ENCODE measurements around the gene CDC42EP2. TPM values are rescaled to one million over a fixed set of nuclear protein-coding genes. Genes with fewer than 3 reads are reported as not detected.
A peak's percentile ranks its signal among the peaks of the same experiment; 100 is the strongest.

Gene CDC42EP2
- total and polyA plus RNA-seq, 12 donors = 1.0 to 18.3 (median 4.9) TPM

DNA sequence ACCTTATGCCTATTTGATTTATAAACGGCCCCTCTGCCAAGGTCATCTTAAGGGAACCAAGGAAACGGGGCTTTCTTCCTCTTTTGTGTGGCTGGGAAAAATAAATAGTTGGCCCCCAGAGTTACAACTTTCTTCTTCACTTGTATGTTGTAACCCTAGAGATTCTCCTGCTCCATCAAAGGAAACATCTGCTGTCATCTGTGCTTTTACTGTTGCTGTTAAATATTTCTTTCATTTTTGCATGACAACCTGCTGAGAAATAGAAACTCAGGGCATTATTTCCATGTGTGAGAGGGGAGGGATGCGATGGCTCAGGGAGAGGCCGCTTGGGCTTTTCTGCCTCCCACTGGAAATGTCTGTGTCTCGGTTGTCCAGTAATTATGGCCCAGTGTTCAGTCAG, 21.8 kb upstream of the CDC42EP2 start:
- Histone ChIP-seq H3K27ac (peak overlapping the region in 4 of 5 donors; percentile 50 to 95 (median 83)), H3K27me3 (no peaks in the 10 kb centered on the region), H3K4me3 (no peak overlapping the region), H3K36me3 (replicated peaks in 1 of 2) (peaks cover 0 to 17% of the 10 kb centered on the region in 2 donors), H3K9me3 (replicated peaks in 1 of 3) (no peaks in the 10 kb centered on the region), H3K4me1 (replicated peaks in 1 of 2) (peaks cover 0 to 35% of the 10 kb centered on the region in 2 donors)
- WGBS, 4 donors = 61 to 72% (median 71%) methylated on average over 5 of the region's 5 CpGs
- TF ChIP-seq, protein P1, sequence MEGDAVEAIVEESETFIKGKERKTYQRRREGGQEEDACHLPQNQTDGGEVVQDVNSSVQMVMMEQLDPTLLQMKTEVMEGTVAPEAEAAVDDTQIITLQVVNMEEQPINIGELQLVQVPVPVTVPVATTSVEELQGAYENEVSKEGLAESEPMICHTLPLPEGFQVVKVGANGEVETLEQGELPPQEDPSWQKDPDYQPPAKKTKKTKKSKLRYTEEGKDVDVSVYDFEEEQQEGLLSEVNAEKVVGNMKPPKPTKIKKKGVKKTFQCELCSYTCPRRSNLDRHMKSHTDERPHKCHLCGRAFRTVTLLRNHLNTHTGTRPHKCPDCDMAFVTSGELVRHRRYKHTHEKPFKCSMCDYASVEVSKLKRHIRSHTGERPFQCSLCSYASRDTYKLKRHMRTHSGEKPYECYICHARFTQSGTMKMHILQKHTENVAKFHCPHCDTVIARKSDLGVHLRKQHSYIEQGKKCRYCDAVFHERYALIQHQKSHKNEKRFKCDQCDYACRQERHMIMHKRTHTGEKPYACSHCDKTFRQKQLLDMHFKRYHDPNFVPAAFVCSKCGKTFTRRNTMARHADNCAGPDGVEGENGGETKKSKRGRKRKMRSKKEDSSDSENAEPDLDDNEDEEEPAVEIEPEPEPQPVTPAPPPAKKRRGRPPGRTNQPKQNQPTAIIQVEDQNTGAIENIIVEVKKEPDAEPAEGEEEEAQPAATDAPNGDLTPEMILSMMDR (IDR thresholded peaks at IDR 0.05) = no peak
- TF ChIP-seq POLR2A (IDR thresholded peaks at IDR 0.05) = no peak
- DNase-seq = no peak
- intact Hi-C loops (cut with DNase I) = no loop called here

DNA sequence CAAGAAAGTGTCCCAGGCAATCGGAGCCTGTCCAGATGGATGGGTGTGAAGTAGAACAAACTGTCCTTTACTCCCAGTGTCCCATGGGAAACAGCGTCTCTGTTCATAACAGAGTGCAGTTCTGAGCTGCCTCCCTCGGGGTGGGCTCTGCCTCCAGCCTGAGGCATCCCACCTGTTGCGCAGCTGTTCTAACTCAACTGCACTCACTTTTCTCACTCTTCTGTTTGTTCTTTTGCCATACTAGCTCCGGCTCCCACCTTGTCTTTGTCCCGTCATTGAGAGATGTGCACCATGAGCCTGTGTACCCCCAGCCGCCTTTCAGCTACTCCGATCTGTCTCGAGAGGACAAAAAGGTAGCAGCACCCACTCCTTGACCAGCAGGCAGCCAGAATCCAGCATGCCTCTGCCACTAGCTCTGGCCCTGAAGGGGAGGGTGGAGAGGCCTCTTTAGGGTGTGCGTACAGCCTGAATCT, 20.7 kb upstream of the CDC42EP2 start:
- 79 to 89% (median 85%) methylated on average over 9 to 10 of the region's 10 CpGs for WGBS, 4 donors
- Histone ChIP-seq H3K36me3 (replicated peaks in 1 of 2) (peaks cover 0 to 17% of the 10 kb centered on the region in 2 donors), H3K9me3 (replicated peaks in 1 of 3) (no peaks in the 10 kb centered on the region), H3K4me3 (no peak overlapping the region), H3K27ac (peak overlapping the region in 3 of 5 donors; percentile 9 to 77 (median 51)), H3K4me1 (replicated peaks in 1 of 2) (peaks cover 0 to 39% of the 10 kb centered on the region in 2 donors), H3K27me3 (no peaks in the 10 kb centered on the region)
- intact Hi-C loops (cut with DNase I) = no loop called here
- peak in 1 of 7 donors; percentile 39 for DNase-seq
- TF ChIP-seq POLR2A (IDR thresholded peaks at IDR 0.05) = no peak
- TF ChIP-seq, protein P1 (IDR thresholded peaks at IDR 0.05) = no peak

DNA sequence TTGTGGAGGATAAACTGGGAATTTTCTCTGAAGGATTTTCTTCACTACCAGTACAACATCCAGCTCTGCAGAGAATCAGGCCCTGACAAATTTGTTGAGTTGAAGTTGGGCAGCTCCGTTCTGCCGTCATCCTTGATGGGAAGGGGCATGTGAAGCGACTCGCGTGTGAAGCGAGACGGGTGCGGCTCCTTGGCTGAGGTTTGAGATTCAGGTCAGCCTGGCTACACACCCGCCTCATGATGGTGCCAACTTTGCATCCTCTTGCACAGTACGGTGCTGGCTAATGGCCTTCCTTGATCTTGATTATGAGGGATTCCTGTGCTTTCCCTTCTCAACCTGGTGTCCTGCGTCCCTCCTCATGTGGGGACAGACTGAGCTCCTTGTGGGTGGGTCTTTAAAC, 19.7 kb upstream of the CDC42EP2 start:
- intact Hi-C loops (cut with DNase I) = no loop called here
- 86 to 97% (median 92%) methylated on average over 10 to 11 of the region's 11 CpGs for WGBS, 4 donors
- Histone ChIP-seq H3K36me3 (replicated peaks in 1 of 2) (peaks cover 0 to 17% of the 10 kb centered on the region in 2 donors), H3K4me3 (no peak overlapping the region), H3K27me3 (no peaks in the 10 kb centered on the region), H3K9me3 (replicated peaks in 1 of 3) (no peaks in the 10 kb centered on the region), H3K27ac (peak overlapping the region in 1 of 5 donors; percentile 77), H3K4me1 (replicated peaks in 1 of 2) (peaks cover 0 to 37% of the 10 kb centered on the region in 2 donors)
- TF ChIP-seq, protein P1 (IDR thresholded peaks at IDR 0.05) = no peak
- no peak for TF ChIP-seq POLR2A (IDR thresholded peaks at IDR 0.05)
- no peak for DNase-seq

DNA sequence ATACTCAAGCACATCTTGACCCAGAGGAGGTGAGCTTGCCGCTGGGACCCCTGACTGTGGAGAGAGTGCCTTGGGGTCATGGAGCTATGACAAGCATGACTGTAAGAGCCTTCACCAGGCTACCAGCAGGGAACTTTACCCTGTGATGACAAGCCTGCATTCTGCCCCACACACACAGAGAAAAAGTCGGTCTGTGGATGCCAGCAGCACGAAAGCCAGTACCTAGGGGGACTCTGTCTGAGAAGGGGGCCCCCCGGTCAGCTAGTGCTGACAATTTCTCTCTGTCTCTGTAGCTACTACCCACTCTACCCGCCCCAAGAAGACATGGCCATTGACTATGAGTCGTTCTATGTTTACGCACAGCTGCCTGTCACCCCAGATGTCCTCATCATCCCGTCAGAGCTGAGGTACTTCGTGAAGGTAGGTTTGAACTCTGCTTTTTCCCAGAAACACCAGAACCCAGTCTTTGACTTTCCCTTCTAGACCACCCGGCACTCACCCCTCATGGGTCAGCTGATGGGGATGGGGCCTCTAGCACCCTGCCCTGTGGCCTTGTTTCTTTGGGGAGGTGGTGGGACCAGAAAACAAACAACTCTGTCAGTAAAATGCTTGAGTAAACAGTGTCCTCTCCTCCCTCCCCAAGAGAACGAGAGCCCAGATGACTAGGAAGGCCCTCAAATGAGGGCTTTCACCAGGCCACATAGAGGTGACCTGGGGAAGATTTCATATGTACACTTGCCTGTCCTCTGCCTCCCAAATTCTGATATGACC, 18.9 kb upstream of the CDC42EP2 start:
- Histone ChIP-seq H3K9me3 (replicated peaks in 1 of 3) (no peaks in the 10 kb centered on the region), H3K27ac (peak overlapping the region in 1 of 5 donors; percentile 77), H3K4me1 (replicated peaks in 1 of 2) (peaks cover 0 to 32% of the 10 kb centered on the region in 2 donors), H3K27me3 (no peaks in the 10 kb centered on the region), H3K4me3 (no peak overlapping the region), H3K36me3 (replicated peaks in 1 of 2) (peaks cover 0 to 17% of the 10 kb centered on the region in 2 donors)
- WGBS, 4 donors = 94 to 97% (median 96%) methylated on average over 11 of the region's 11 CpGs
- TF ChIP-seq POLR2A (IDR thresholded peaks at IDR 0.05) = no peak
- TF ChIP-seq, protein P1 (IDR thresholded peaks at IDR 0.05) = no peak
- DNase-seq = no peak
- intact Hi-C loops (cut with DNase I) = no loop called here
